Motor neuron (in vitro differentiated cells): ENCODE results near the gene BBS9. TPM values are rescaled to one million over a fixed set of nuclear protein-coding genes. Genes with fewer than 3 reads are reported as not detected.

Source experiments
- ATAC-seq, 8 experiments: fragments of 200-7000 bp; cut with Tn5 transposase; replicated peaks in 6 of 8; 2 replicates each; pipeline ENCODE4 v1.8.0; 2021; ENCODE audit warnings: mild to moderate bottlenecking in 8 of 8, moderate library complexity in 8 of 8
- H3K27ac ChIP-seq, 2 donors: fragments of 250-450 bp; sonication (Bioruptor Pico); 2 replicates each; pipeline ENCODE4 v1.9.0; 2021; ENCODE audit warnings: antibody characterized with exemption in 2 of 2, mild to moderate bottlenecking in 2 of 2, moderate library complexity in 1 of 2
- H3K4me1 ChIP-seq, 2 donors: fragments of 250-450 bp; sonication (Bioruptor Pico); replicated peaks in 1 of 2; 2 replicates each; pipeline ENCODE4 v1.6.1; 2021; ENCODE audit warnings: antibody characterized with exemption in 2 of 2, mild to moderate bottlenecking in 2 of 2, moderate library complexity in 1 of 2
- H3K4me3 ChIP-seq, 5 donors: fragments of 250-450 bp; sonication (Bioruptor Pico); 2 replicates each; pipeline ENCODE4 v1.9.0; 2021; ENCODE audit warnings: antibody characterized with exemption in 5 of 5, mild to moderate bottlenecking in 5 of 5, moderate library complexity in 4 of 5
- WGBS, 10 experiments: fragments of 450-650 bp; shearing (Covaris generic); methylation state at CpG; one replicate each; pipeline ENCODE4 v1.0.0; 2022; 5-methylcytosine and 5-hydroxymethylcytosine counted together
- in situ Hi-C, 9 experiments: fragments of 400-800 bp; cut with MboI; loops; one replicate each; pipeline ENCODE4 v1.15.0; 2021; ENCODE audit warnings: low sequenced_read_pairs in 9 of 9, low pct_unique_long_range_greater_than_20kb in 2 of 9; ENCODE audit not compliant: unreplicated experiment in 9 of 9
- total RNA-seq, 8 experiments: library from RNA; unstranded; fragments of 300-600 nt; gene quantifications; 2 replicates each; pipeline versions ENCODE4 v1.2.3 to v1.2.4, GENCODE V29; 2022

BBS9 gene
- total RNA-seq, 8 experiments from 2014 or later = 11.4 to 43.5 (median 22.8) TPM

- Histone ChIP-seq H3K27ac (no peak overlapping the region), H3K4me1 (peaks cover 0 to 5% of the 10 kb centered on the region in 2 donors), H3K4me3 (no peak overlapping the region)
- in situ Hi-C loops = no loop called here
- no peak for ATAC-seq
- WGBS, 10 experiments = 49 to 100% (median 90%) methylated on average over 1 to 5 of the region's 6 CpGs; no CpG with 5 or more reads in 1 of the 10 experiments
These were observed 291.1 kb downstream of the BBS9 start for GRCh38 chr7:33420311-33420940.

GRCh38 chr7:33421429-33421828 is 292.1 kb downstream of the BBS9 start:
- no peak overlapping the region for H3K27ac ChIP-seq
- 0 to 77% (median 48%) methylated on average over 1 of the region's 1 CpG; no CpG with 5 or more reads in 2 of the 10 experiments for WGBS, 10 experiments
- H3K4me1 ChIP-seq = peaks cover 0 to 5% of the 10 kb centered on the region in 2 donors
- in situ Hi-C loops = no loop called here
- ATAC-seq = peak in 1 of 8 experiments; percentile 39
- no peak overlapping the region for H3K4me3 ChIP-seq

- no peak for ATAC-seq
- Histone ChIP-seq H3K27ac (no peak overlapping the region), H3K4me1 (peaks cover 0 to 5% of the 10 kb centered on the region in 2 donors), H3K4me3 (no peak overlapping the region)
- in situ Hi-C loops = no loop called here
- 82 to 100% (median 95%) methylated on average over 1 to 2 of the region's 2 CpGs; no CpG with 5 or more reads in 2 of the 10 experiments for WGBS, 10 experiments
These were observed 292.8 kb downstream of the BBS9 start for GRCh38 chr7:33422141-33422540.

- Histone ChIP-seq H3K4me1 (peaks cover 0 to 3% of the 10 kb centered on the region in 2 donors), H3K4me3 (no peak overlapping the region), H3K27ac (no peak overlapping the region)
- no peak for ATAC-seq
- 79 to 100% (median 86%) methylated on average over 2 to 8 of the region's 8 CpGs for WGBS, 10 experiments
- in situ Hi-C loops = no loop called here
These were observed 293.7 kb downstream of the BBS9 start for GRCh38 chr7:33422825-33423645.

- in situ Hi-C loops = no loop called here
- no peaks in the 10 kb centered on the region for H3K4me1 ChIP-seq
- ATAC-seq = no peak
- no peak overlapping the region for H3K4me3 ChIP-seq
- no peak overlapping the region for H3K27ac ChIP-seq
- 29 to 100% (median 80%) methylated on average over 1 of the region's 1 CpG; no CpG with 5 or more reads in 1 of the 10 experiments for WGBS, 10 experiments
These were observed 294.3 kb downstream of the BBS9 start for GRCh38 chr7:33423646-33424020.

GRCh38 chr7:33425395-33425794 is 296.0 kb downstream of the BBS9 start:
- ATAC-seq = no peak
- WGBS, 10 experiments = 57 to 100% (median 81%) methylated on average over 2 to 3 of the region's 5 CpGs; no CpG with 5 or more reads in 4 of the 10 experiments
- in situ Hi-C loops = no loop called here
- H3K4me1 ChIP-seq = no peaks in the 10 kb centered on the region
- no peak overlapping the region for H3K4me3 ChIP-seq
- no peak overlapping the region for H3K27ac ChIP-seq

- Histone ChIP-seq H3K27ac (no peak overlapping the region), H3K4me1 (no peaks in the 10 kb centered on the region), H3K4me3 (no peak overlapping the region)
- in situ Hi-C loops = no loop called here
- WGBS, 10 experiments = 56 to 100% (median 88%) methylated on average over 2 to 5 of the region's 5 CpGs; no CpG with 5 or more reads in 1 of the 10 experiments
- no peak for ATAC-seq
These were observed 296.7 kb downstream of the BBS9 start for GRCh38 chr7:33425929-33426678.

GRCh38 chr7:33428415-33428814 is 299.1 kb downstream of the BBS9 start:
- ATAC-seq = no peak
- peaks cover 0 to 13% of the 10 kb centered on the region in 2 donors for H3K4me1 ChIP-seq
- H3K27ac ChIP-seq = no peak overlapping the region
- in situ Hi-C loops = no loop called here
- no peak overlapping the region for H3K4me3 ChIP-seq

GRCh38 chr7:33431543-33431942 is 302.2 kb downstream of the BBS9 start:
- no peak overlapping the region for H3K4me3 ChIP-seq
- in situ Hi-C loops = no loop called here
- no peak for ATAC-seq
- H3K27ac ChIP-seq = no peak overlapping the region
- peaks cover 0 to 27% of the 10 kb centered on the region in 2 donors for H3K4me1 ChIP-seq
- 85 to 100% (median 93%) methylated on average over 1 to 2 of the region's 2 CpGs; no CpG with 5 or more reads in 3 of the 10 experiments for whole genome bisulfite sequencing, 10 experiments

GRCh38 chr7:33432821-33433220 is 303.5 kb downstream of the BBS9 start:
- H3K27ac ChIP-seq = no peak overlapping the region
- WGBS, 10 experiments = 63 to 100% (median 77%) methylated on average over 1 of the region's 1 CpG; no CpG with 5 or more reads in 2 of the 10 experiments
- no peak overlapping the region for H3K4me3 ChIP-seq
- peaks cover 0 to 27% of the 10 kb centered on the region in 2 donors for H3K4me1 ChIP-seq
- in situ Hi-C loops = no loop called here
- ATAC-seq = peak in 5 of 8 experiments; percentile 67 to 92 (median 75)

- in situ Hi-C loops = no loop called here
- WGBS, 10 experiments = 40 to 100% (median 89%) methylated on average over 1 to 2 of the region's 2 CpGs; no CpG with 5 or more reads in 1 of the 10 experiments
- Histone ChIP-seq H3K27ac (no peak overlapping the region), H3K4me1 (peaks cover 0 to 27% of the 10 kb centered on the region in 2 donors), H3K4me3 (no peak overlapping the region)
- peak in 5 of 8 experiments; percentile 29 to 71 (median 33) for ATAC-seq
These were observed 304.0 kb downstream of the BBS9 start for GRCh38 chr7:33433357-33433756.

- H3K4me1 ChIP-seq = no peaks in the 10 kb centered on the region
- in situ Hi-C loops = no loop called here
- no peak overlapping the region for H3K4me3 ChIP-seq
- no peak for ATAC-seq
- 25 to 100% (median 84%) methylated on average over 1 to 4 of the region's 4 CpGs for WGBS, 10 experiments
- H3K27ac ChIP-seq = no peak overlapping the region
These were observed 315.1 kb downstream of the BBS9 start for GRCh38 chr7:33444511-33444910.

- H3K4me3 ChIP-seq = no peak overlapping the region
- H3K4me1 ChIP-seq = no peaks in the 10 kb centered on the region
- in situ Hi-C loops = no loop called here
- WGBS, 10 experiments = 57 to 100% (median 77%) methylated on average over 1 to 3 of the region's 3 CpGs; no CpG with 5 or more reads in 1 of the 10 experiments
- no peak overlapping the region for H3K27ac ChIP-seq
- ATAC-seq = no peak
These were observed 317.2 kb downstream of the BBS9 start for GRCh38 chr7:33446551-33446950.
